Stomach (tissue), 4 donors: ENCODE results near the gene ZNF302.

ENCODE experiments used
- CTCF ChIP-seq, 7 experiments: fragments of 450-650 bp in 4 of 7; fragments of 200-600 bp in 3 of 7; sonication (generic) in 3 of 7; IDR thresholded peaks; one replicate each; pipeline ENCODE4 v1.5.1; 2016 to 2019; ENCODE audit warnings: antibody characterized with exemption in 7 of 7, control low read depth in 2 of 7, mild to moderate bottlenecking in 1 of 7
- POLR2AphosphoS5 ChIP-seq, 3 donors: sonication (generic); formaldehyde crosslinking; IDR thresholded peaks; one replicate each; pipeline ENCODE4 v1.6.1; 2016; ENCODE audit warnings: antibody characterized with exemption in 3 of 3

GRCh38 chr19:34666200-34666957 is 11.1 kb upstream of the ZNF302 start:
- no peak for TF ChIP-seq CTCF (IDR thresholded peaks at IDR 0.05)
- no peak for TF ChIP-seq POLR2AphosphoS5 (IDR thresholded peaks at IDR 0.05)
